ENCODE measurements around the gene AMOTL2. TPM values are rescaled to one million over a fixed set of nuclear protein-coding genes. Genes with fewer than 3 reads are reported as not detected.
A peak's percentile ranks its signal among the peaks of the same experiment; 100 is the strongest.

Gene AMOTL2
- total RNA-seq, 3 donors from 2014 or later = 78.3 to 281 (median 83.2) TPM

- peaks cover 25 to 39% of the 10 kb centered on the region in 2 donors for H3K4me1 ChIP-seq
- H3K4me3 ChIP-seq = peak overlapping the region; percentile 25 to 57 (median 36)
- intact Hi-C loops (cut with DNase I; ENCODE audit: low total_unique reads) = loop anchor here (5.0 kb wide), 1 partner anchor 523 kb away; no protein-coding TSS in a partner anchor
- DNase-seq (ENCODE audit: low spot score in 2 of 2) = peak; percentile 95 to 96
- peak; percentile 35 to 89 (median 61) for TF ChIP-seq POLR2AphosphoS5 (IDR thresholded peaks at IDR 0.05)
- TF ChIP-seq CTCF (IDR thresholded peaks at IDR 0.05) = no peak
- peaks cover 6% of the 10 kb centered on the region for H3K36me3 ChIP-seq
- H3K27me3 ChIP-seq = no peaks in the 10 kb centered on the region
- H3K9me3 ChIP-seq = no peaks in the 10 kb centered on the region
- H3K27ac ChIP-seq = peak overlapping the region; percentile 97 to 100
Observed at GRCh38 chr3:134364061-134364935, 9.9 kb downstream of the AMOTL2 start.

- TF ChIP-seq POLR2A (IDR thresholded peaks at IDR 0.05) (no peak), CTCF (IDR thresholded peaks at IDR 0.05) (no peak), POLR2AphosphoS5 (IDR thresholded peaks at IDR 0.05) (no peak)
- peak in 1 of 2 donors; percentile 35 for DNase-seq (ENCODE audit: low spot score in 2 of 2)
- Histone ChIP-seq H3K36me3 (peaks cover 6% of the 10 kb centered on the region), H3K4me3 (peak overlapping the region; percentile 25 to 57 (median 36)), H3K27ac (peak overlapping the region; percentile 97 to 100), H3K9me3 (no peaks in the 10 kb centered on the region), H3K4me1 (peaks cover 33 to 48% of the 10 kb centered on the region in 2 donors), H3K27me3 (no peaks in the 10 kb centered on the region)
- intact Hi-C loops (cut with DNase I; ENCODE audit: low total_unique reads) = loop anchor here (5.0 kb wide), 1 partner anchor 524 kb away; no protein-coding TSS in a partner anchor
Observed at GRCh38 chr3:134363381-134363755, 10.9 kb downstream of the AMOTL2 start.

GRCh38 chr3:134362670-134363380 is 11.4 kb downstream of the AMOTL2 start:
- peak overlapping the region; percentile 97 to 100 for H3K27ac ChIP-seq
- intact Hi-C loops (cut with DNase I; ENCODE audit: low total_unique reads) = loop anchor here (5.0 kb wide), 1 partner anchor 524 kb away; no protein-coding TSS in a partner anchor
- TF ChIP-seq CTCF (IDR thresholded peaks at IDR 0.05) (no peak), POLR2AphosphoS5 (IDR thresholded peaks at IDR 0.05) (no peak), POLR2A (IDR thresholded peaks at IDR 0.05) (no peak)
- peaks cover 36 to 52% of the 10 kb centered on the region in 2 donors for H3K4me1 ChIP-seq
- H3K36me3 ChIP-seq = peaks cover 6% of the 10 kb centered on the region
- no peaks in the 10 kb centered on the region for H3K27me3 ChIP-seq
- no peaks in the 10 kb centered on the region for H3K9me3 ChIP-seq
- peak in 1 of 2 donors; percentile 24 for DNase-seq (ENCODE audit: low spot score in 2 of 2)
- no peak overlapping the region for H3K4me3 ChIP-seq

- H3K4me1 ChIP-seq = peaks cover 34 to 52% of the 10 kb centered on the region in 2 donors
- H3K9me3 ChIP-seq = no peaks in the 10 kb centered on the region
- intact Hi-C loops (cut with DNase I; ENCODE audit: low total_unique reads) = loop anchor here (5.0 kb wide), 1 partner anchor 525 kb away; no protein-coding TSS in a partner anchor
- H3K27ac ChIP-seq = peak overlapping the region; percentile 97 to 100
- H3K27me3 ChIP-seq = no peaks in the 10 kb centered on the region
- H3K36me3 ChIP-seq = peaks cover 6% of the 10 kb centered on the region
- TF ChIP-seq POLR2AphosphoS5 (IDR thresholded peaks at IDR 0.05) (no peak), POLR2A (IDR thresholded peaks at IDR 0.05) (no peak), CTCF (IDR thresholded peaks at IDR 0.05) (no peak)
- H3K4me3 ChIP-seq = no peak overlapping the region
- peak; percentile 16 to 36 for DNase-seq (ENCODE audit: low spot score in 2 of 2)
Observed at GRCh38 chr3:134362221-134362620, 12.0 kb downstream of the AMOTL2 start.
